ENCODE measurements around the gene ASB1. TPM values are rescaled to one million over a fixed set of nuclear protein-coding genes. Genes with fewer than 3 reads are reported as not detected.

Gene ASB1
- total RNA-seq, 1 donor from 2014 or later: 16.7 TPM

DNA sequence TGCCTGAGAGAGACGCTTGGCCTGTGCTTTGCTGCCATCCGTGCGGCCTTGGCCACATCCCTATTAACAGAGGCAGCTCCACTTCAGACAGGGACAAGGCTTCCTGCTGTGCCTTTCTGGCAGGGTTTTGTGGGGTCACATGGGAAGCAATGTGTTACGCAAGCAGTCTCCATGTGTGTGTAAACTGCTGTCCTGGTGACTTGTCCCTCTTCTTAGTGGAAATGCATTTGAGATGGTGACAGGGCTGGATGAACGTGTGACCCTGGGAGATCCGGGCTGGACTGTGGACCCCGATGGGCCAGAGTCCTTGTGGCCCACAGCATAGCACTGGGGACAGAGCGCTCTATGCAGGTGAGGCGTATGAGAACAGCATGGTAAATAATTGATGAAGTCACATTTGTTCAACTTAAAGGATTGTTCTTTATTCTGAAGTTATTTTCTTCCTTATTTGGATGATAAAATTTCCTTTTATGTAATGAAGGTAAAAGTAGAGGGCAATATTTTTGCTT is 23.2 kb downstream of the ASB1 start:
- no peak overlapping the region for H3K27ac ChIP-seq
- H3K27me3 ChIP-seq: no peaks in the 10 kb centered on the region
- TF ChIP-seq, protein P1, sequence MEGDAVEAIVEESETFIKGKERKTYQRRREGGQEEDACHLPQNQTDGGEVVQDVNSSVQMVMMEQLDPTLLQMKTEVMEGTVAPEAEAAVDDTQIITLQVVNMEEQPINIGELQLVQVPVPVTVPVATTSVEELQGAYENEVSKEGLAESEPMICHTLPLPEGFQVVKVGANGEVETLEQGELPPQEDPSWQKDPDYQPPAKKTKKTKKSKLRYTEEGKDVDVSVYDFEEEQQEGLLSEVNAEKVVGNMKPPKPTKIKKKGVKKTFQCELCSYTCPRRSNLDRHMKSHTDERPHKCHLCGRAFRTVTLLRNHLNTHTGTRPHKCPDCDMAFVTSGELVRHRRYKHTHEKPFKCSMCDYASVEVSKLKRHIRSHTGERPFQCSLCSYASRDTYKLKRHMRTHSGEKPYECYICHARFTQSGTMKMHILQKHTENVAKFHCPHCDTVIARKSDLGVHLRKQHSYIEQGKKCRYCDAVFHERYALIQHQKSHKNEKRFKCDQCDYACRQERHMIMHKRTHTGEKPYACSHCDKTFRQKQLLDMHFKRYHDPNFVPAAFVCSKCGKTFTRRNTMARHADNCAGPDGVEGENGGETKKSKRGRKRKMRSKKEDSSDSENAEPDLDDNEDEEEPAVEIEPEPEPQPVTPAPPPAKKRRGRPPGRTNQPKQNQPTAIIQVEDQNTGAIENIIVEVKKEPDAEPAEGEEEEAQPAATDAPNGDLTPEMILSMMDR (IDR thresholded peaks at IDR 0.05): no peak
- TF ChIP-seq POLR2A (IDR thresholded peaks at IDR 0.05): no peak
- no peak for TF ChIP-seq POLR2AphosphoS5 (IDR thresholded peaks at IDR 0.05; ENCODE audit: insufficient read depth in 1 of 2, low read depth in 1 of 2)
- peaks cover 0 to 55% of the 10 kb centered on the region in 2 donors for H3K36me3 ChIP-seq
- DNase-seq (ENCODE audit: extremely low spot score in 2 of 2): peak in 1 of 2 donors; percentile 89
- H3K4me1 ChIP-seq: no peaks in the 10 kb centered on the region
- no peak overlapping the region for H3K4me3 ChIP-seq
- H3K9me3 ChIP-seq: no peaks in the 10 kb centered on the region
- intact Hi-C loops (cut with DNase I): no loop called here

GRCh38 chr2:238450440-238450861 is 23.7 kb downstream of the ASB1 start:
- peaks cover 0 to 50% of the 10 kb centered on the region in 2 donors for H3K36me3 ChIP-seq
- intact Hi-C loops (cut with DNase I): no loop called here
- H3K27ac ChIP-seq: no peak overlapping the region
- H3K27me3 ChIP-seq: no peaks in the 10 kb centered on the region
- DNase-seq (ENCODE audit: extremely low spot score in 2 of 2): peak in 1 of 2 donors; percentile 79
- no peaks in the 10 kb centered on the region for H3K4me1 ChIP-seq
- no peaks in the 10 kb centered on the region for H3K9me3 ChIP-seq
- H3K4me3 ChIP-seq: no peak overlapping the region
- TF ChIP-seq POLR2AphosphoS5 (IDR thresholded peaks at IDR 0.05; ENCODE audit: insufficient read depth in 1 of 2, low read depth in 1 of 2) (no peak), POLR2A (IDR thresholded peaks at IDR 0.05) (no peak)
- TF ChIP-seq, protein P1 (IDR thresholded peaks at IDR 0.05): no peak

DNA sequence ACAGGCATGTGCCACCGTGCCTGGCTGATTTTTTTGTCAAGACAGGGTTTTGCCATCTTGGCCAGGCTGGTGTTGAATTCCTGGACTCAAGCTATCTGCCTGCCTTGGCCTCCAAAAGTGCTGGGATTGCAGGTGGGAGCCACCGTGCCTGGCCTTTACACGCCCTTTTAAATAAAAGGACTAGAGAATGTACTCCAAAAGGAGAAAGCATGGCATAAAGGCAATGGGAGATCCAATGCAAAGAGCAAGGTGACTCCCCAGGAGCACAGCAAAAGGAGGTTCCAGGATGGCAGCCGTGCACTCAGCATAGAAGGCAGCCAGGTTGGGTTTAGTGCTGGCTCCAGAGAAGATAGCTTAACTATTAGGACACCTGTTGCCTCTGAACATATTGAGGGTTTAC is 27.1 kb downstream of the ASB1 start:
- Histone ChIP-seq H3K4me3 (no peak overlapping the region), H3K27ac (no peak overlapping the region), H3K36me3 (peaks cover 0 to 24% of the 10 kb centered on the region in 2 donors), H3K27me3 (no peaks in the 10 kb centered on the region), H3K9me3 (peaks cover 9% of the 10 kb centered on the region), H3K4me1 (peaks cover 8% of the 10 kb centered on the region)
- peak in 1 of 2 donors; percentile 65 for DNase-seq (ENCODE audit: extremely low spot score in 2 of 2)
- TF ChIP-seq, protein P1 (IDR thresholded peaks at IDR 0.05): no peak
- TF ChIP-seq POLR2A (IDR thresholded peaks at IDR 0.05): no peak
- TF ChIP-seq POLR2AphosphoS5 (IDR thresholded peaks at IDR 0.05; ENCODE audit: insufficient read depth in 1 of 2, low read depth in 1 of 2): no peak
- intact Hi-C loops (cut with DNase I): no loop called here

GRCh38 chr2:238456449-238456848 is 29.7 kb downstream of the ASB1 start:
- peaks cover 9% of the 10 kb centered on the region for H3K9me3 ChIP-seq
- H3K4me1 ChIP-seq: peaks cover 10% of the 10 kb centered on the region
- no peaks in the 10 kb centered on the region for H3K27me3 ChIP-seq
- peaks cover 0 to 14% of the 10 kb centered on the region in 2 donors for H3K36me3 ChIP-seq
- DNase-seq (ENCODE audit: extremely low spot score in 2 of 2): no peak
- TF ChIP-seq, protein P1 (IDR thresholded peaks at IDR 0.05): no peak
- no peak for TF ChIP-seq POLR2AphosphoS5 (IDR thresholded peaks at IDR 0.05; ENCODE audit: insufficient read depth in 1 of 2, low read depth in 1 of 2)
- TF ChIP-seq POLR2A (IDR thresholded peaks at IDR 0.05): no peak
- no peak overlapping the region for H3K27ac ChIP-seq
- intact Hi-C loops (cut with DNase I): no loop called here
- H3K4me3 ChIP-seq: no peak overlapping the region

Data from vagina (tissue), 2 donors.